ENCODE measurements around the gene DBH. TPM values are rescaled to one million over a fixed set of nuclear protein-coding genes. Genes with fewer than 3 reads are reported as not detected.

Gene DBH
- total RNA-seq, 3 donors from 2014 or later (not counting 1 experiment from before 2014, with no cell fraction given): not detected

GRCh38 chr9:133637451-133638055 is 1.4 kb downstream of the DBH start:
- no peak overlapping the region for H3K4me3 Mint-ChIP-seq
- H3K27me3 Mint-ChIP-seq (ENCODE audit: low read depth in 2 of 2): peaks cover 0 to 9% of the 10 kb centered on the region in 2 donors
- no peak for ATAC-seq
- intact Hi-C loops (cut with micrococcal nuclease): no loop called here
- no peak overlapping the region for H3K27ac Mint-ChIP-seq
- H3K4me1 Mint-ChIP-seq: no peaks in the 10 kb centered on the region
- Histone ChIP-seq H3K9me3 (ENCODE audit: control insufficient read depth, insufficient read depth, low read length) (no peaks in the 10 kb centered on the region), H3K4me3 (ENCODE audit: low read length) (no peak overlapping the region), H3K4me1 (ENCODE audit: control insufficient read depth, insufficient read depth, low read length) (no peaks in the 10 kb centered on the region), H3K36me3 (ENCODE audit: control insufficient read depth, insufficient read depth, low read length) (no peaks in the 10 kb centered on the region), H3K27ac (ENCODE audit: low read length) (no peak overlapping the region), H3K27me3 (ENCODE audit: control insufficient read depth, insufficient read depth, low read length) (no peaks in the 10 kb centered on the region)
- no peaks in the 10 kb centered on the region for H3K36me3 Mint-ChIP-seq
- no peak for TF ChIP-seq CTCF (IDR thresholded peaks at IDR 0.05)
- no peak for DNase-seq
- no peaks in the 10 kb centered on the region for H3K9me3 Mint-ChIP-seq
- WGBS (ENCODE audit: insufficient coverage): 89% methylated on average over 12 of the region's 12 CpGs

GRCh38 chr9:133638076-133638475 is 1.9 kb downstream of the DBH start:
- no peak overlapping the region for H3K27ac ChIP-seq (ENCODE audit: low read length)
- no peaks in the 10 kb centered on the region for H3K9me3 ChIP-seq (ENCODE audit: control insufficient read depth, insufficient read depth, low read length)
- Mint-ChIP-seq H3K9me3 (no peaks in the 10 kb centered on the region), H3K36me3 (no peaks in the 10 kb centered on the region), H3K4me1 (no peaks in the 10 kb centered on the region), H3K27ac (no peak overlapping the region), H3K27me3 (ENCODE audit: low read depth in 2 of 2) (peaks cover 0 to 6% of the 10 kb centered on the region in 2 donors), H3K4me3 (no peak overlapping the region)
- TF ChIP-seq CTCF (IDR thresholded peaks at IDR 0.05): no peak
- H3K4me3 ChIP-seq (ENCODE audit: low read length): no peak overlapping the region
- 87% methylated on average over 7 of the region's 8 CpGs for WGBS (ENCODE audit: insufficient coverage)
- ATAC-seq (no peak), DNase-seq (no peak)
- H3K27me3 ChIP-seq (ENCODE audit: control insufficient read depth, insufficient read depth, low read length): no peaks in the 10 kb centered on the region
- no peaks in the 10 kb centered on the region for H3K36me3 ChIP-seq (ENCODE audit: control insufficient read depth, insufficient read depth, low read length)
- intact Hi-C loops (cut with micrococcal nuclease): no loop called here
- no peaks in the 10 kb centered on the region for H3K4me1 ChIP-seq (ENCODE audit: control insufficient read depth, insufficient read depth, low read length)

GRCh38 chr9:133638711-133639110 is 2.5 kb downstream of the DBH start:
- Histone ChIP-seq H3K9me3 (ENCODE audit: control insufficient read depth, insufficient read depth, low read length) (no peaks in the 10 kb centered on the region), H3K36me3 (ENCODE audit: control insufficient read depth, insufficient read depth, low read length) (no peaks in the 10 kb centered on the region), H3K27ac (ENCODE audit: low read length) (no peak overlapping the region), H3K4me1 (ENCODE audit: control insufficient read depth, insufficient read depth, low read length) (no peaks in the 10 kb centered on the region), H3K4me3 (ENCODE audit: low read length) (no peak overlapping the region), H3K27me3 (ENCODE audit: control insufficient read depth, insufficient read depth, low read length) (no peaks in the 10 kb centered on the region)
- Mint-ChIP-seq H3K9me3 (no peaks in the 10 kb centered on the region), H3K36me3 (no peaks in the 10 kb centered on the region), H3K4me1 (no peaks in the 10 kb centered on the region), H3K27ac (no peak overlapping the region), H3K4me3 (no peak overlapping the region), H3K27me3 (ENCODE audit: low read depth in 2 of 2) (peaks cover 0 to 6% of the 10 kb centered on the region in 2 donors)
- ATAC-seq (no peak), DNase-seq (no peak)
- 75% methylated on average over 8 of the region's 8 CpGs for WGBS (ENCODE audit: insufficient coverage)
- TF ChIP-seq CTCF (IDR thresholded peaks at IDR 0.05): no peak
- intact Hi-C loops (cut with micrococcal nuclease): no loop called here

GRCh38 chr9:133639613-133640012 is 3.5 kb downstream of the DBH start:
- ATAC-seq (no peak), DNase-seq (no peak)
- no peak for TF ChIP-seq CTCF (IDR thresholded peaks at IDR 0.05)
- Histone ChIP-seq H3K27ac (ENCODE audit: low read length) (no peak overlapping the region), H3K9me3 (ENCODE audit: control insufficient read depth, insufficient read depth, low read length) (no peaks in the 10 kb centered on the region), H3K4me1 (ENCODE audit: control insufficient read depth, insufficient read depth, low read length) (no peaks in the 10 kb centered on the region), H3K27me3 (ENCODE audit: control insufficient read depth, insufficient read depth, low read length) (no peaks in the 10 kb centered on the region), H3K4me3 (ENCODE audit: low read length) (no peak overlapping the region), H3K36me3 (ENCODE audit: control insufficient read depth, insufficient read depth, low read length) (no peaks in the 10 kb centered on the region)
- Mint-ChIP-seq H3K4me3 (no peak overlapping the region), H3K27me3 (ENCODE audit: low read depth in 2 of 2) (peaks cover 0 to 10% of the 10 kb centered on the region in 2 donors), H3K9me3 (no peaks in the 10 kb centered on the region), H3K36me3 (no peaks in the 10 kb centered on the region), H3K27ac (no peak overlapping the region), H3K4me1 (no peaks in the 10 kb centered on the region)
- intact Hi-C loops (cut with micrococcal nuclease): no loop called here
- WGBS (ENCODE audit: insufficient coverage): 87% methylated on average over 8 of the region's 8 CpGs

Measured in natural killer cell (primary cell).